Neural cell (in vitro differentiated cells): ENCODE measurements around the gene SLC24A1. TPM values are rescaled to one million over a fixed set of nuclear protein-coding genes. Genes with fewer than 3 reads are reported as not detected.

Experiments
- H2AFZ ChIP-seq: fragments of 200-600, 300-800 bp; sonication (generic), shearing (Covaris generic); 2 replicates; pipeline ENCODE4 v1.6.0; 2014; ENCODE audit warnings: low read depth, mild to moderate bottlenecking, antibody characterized with exemption, low read length, moderate library complexity
- H3F3A ChIP-seq: fragments of 200-600 bp; shearing (Covaris generic); 2 replicates; pipeline ENCODE4 v1.6.1; 2016; ENCODE audit warnings: mild to moderate bottlenecking, moderate library complexity, mixed read lengths, antibody characterized with exemption, low read length; ENCODE audit not compliant: insufficient read depth, poor library complexity, severe bottlenecking
- H3K27ac ChIP-seq: fragments of 200-600, 300-800 bp; sonication (generic), shearing (Covaris generic); 2 replicates; pipeline ENCODE4 v1.5.1; 2014; ENCODE audit warnings: mild to moderate bottlenecking, low read length, moderate library complexity
- H3K27me3 ChIP-seq: fragments of 300-800, 200-600 bp; sonication (generic), shearing (Covaris generic); 2 replicates; pipeline ENCODE4 v1.6.0; 2014; ENCODE audit warnings: mild to moderate bottlenecking, low read depth, low read length, moderate library complexity; ENCODE audit not compliant: insufficient read depth
- H3K36me3 ChIP-seq: fragments of 300-800, 200-600 bp; sonication (generic), shearing (Covaris generic); 2 replicates; pipeline ENCODE4 v1.5.1; 2014; ENCODE audit warnings: mild to moderate bottlenecking, antibody characterized with exemption, low read length, moderate library complexity; ENCODE audit not compliant: insufficient read depth
- H3K4me2 ChIP-seq: fragments of 300-800, 200-600 bp; sonication (generic), shearing (Covaris generic); 2 replicates; pipeline ENCODE4 v1.6.0; 2014; ENCODE audit warnings: mild to moderate bottlenecking, low read length
- H3K4me3 ChIP-seq: fragments of 300-800, 200-600 bp; sonication (generic), shearing (Covaris generic); 2 replicates; pipeline ENCODE4 v1.5.1; 2014; ENCODE audit warnings: mild to moderate bottlenecking, low read length, moderate library complexity
- H3K79me2 ChIP-seq: fragments of 200-600 bp; shearing (Covaris generic); replicated peaks from 2 replicates; pipeline ENCODE4 v1.6.0; 2014; ENCODE audit warnings: mild to moderate bottlenecking, low read length, moderate library complexity; ENCODE audit not compliant: insufficient read depth
- H3K9ac ChIP-seq: fragments of 300-800, 200-600 bp; sonication (generic), shearing (Covaris generic); 2 replicates; pipeline ENCODE4 v1.6.1; 2016; ENCODE audit warnings: mild to moderate bottlenecking, low read length, mixed read lengths
- H3K9me2 ChIP-seq: fragments of 200-600 bp; shearing (Covaris generic); 2 replicates; pipeline ENCODE4 v1.6.1; 2016; ENCODE audit warnings: mild to moderate bottlenecking, low read length, mixed read lengths; ENCODE audit not compliant: insufficient read depth
- H3K9me3 ChIP-seq: fragments of 200-600, 300-800 bp; sonication (generic), shearing (Covaris generic); 2 replicates; pipeline ENCODE4 v1.6.1; 2016; ENCODE audit warnings: mild to moderate bottlenecking, mixed run types, low read length, moderate library complexity, mixed read lengths
- H4K20me1 ChIP-seq: fragments of 200-600 bp; shearing (Covaris generic); 2 replicates; pipeline ENCODE4 v1.6.1; 2016; ENCODE audit warnings: mild to moderate bottlenecking, mixed run types; ENCODE audit not compliant: insufficient read depth
- EP300 ChIP-seq: fragments of 450-650 bp; conservative IDR thresholded peaks from 2 replicates; pipeline ENCODE4 v1.6.1; 2014; ENCODE audit warnings: antibody characterized with exemption, mild to moderate bottlenecking, moderate library complexity; ENCODE audit not compliant: poor library complexity, severe bottlenecking
- EZH2 ChIP-seq: fragments of 200-600, 300-800 bp; shearing (Covaris generic), sonication (generic); IDR thresholded peaks from 2 replicates; pipeline ENCODE4 v1.6.1; 2014; ENCODE audit warnings: antibody characterized with exemption, low read length, borderline replicate concordance, mild to moderate bottlenecking; ENCODE audit not compliant: insufficient read depth, poor library complexity, severe bottlenecking
- MXI1 ChIP-seq: fragments of 450-650 bp; conservative IDR thresholded peaks from 2 replicates; pipeline ENCODE4 v1.6.1; 2014; ENCODE audit warnings: antibody characterized with exemption, mild to moderate bottlenecking; ENCODE audit not compliant: poor library complexity, severe bottlenecking
- POLR2AphosphoS5 ChIP-seq: IDR thresholded peaks from 2 replicates; pipeline ENCODE4 v1.6.1; 2012
- RAD21 ChIP-seq: fragments of 450-650 bp; conservative IDR thresholded peaks from 2 replicates; pipeline ENCODE4 v1.6.1; 2014; ENCODE audit warnings: antibody characterized with exemption, mild to moderate bottlenecking, moderate library complexity
- SMC3 ChIP-seq: fragments of 450-650 bp; conservative IDR thresholded peaks from 2 replicates; pipeline ENCODE4 v1.6.1; 2014; ENCODE audit warnings: antibody characterized with exemption, mild to moderate bottlenecking, moderate library complexity; ENCODE audit not compliant: poor library complexity
- TAF1 ChIP-seq: IDR thresholded peaks from 2 replicates; pipeline ENCODE4 v1.6.1; 2012; ENCODE audit warnings: low read depth
- polyA plus RNA-seq: library from polyadenylated mRNA; depleted of rRNA; stranded (reverse); fragments of >200 nt; gene quantifications from 2 replicates; pipeline ENCODE4 v1.2.3, GENCODE V29; 2014
- TF ChIP-seq, protein P1 (sequence below): fragments of 450-650 bp; IDR thresholded peaks from 2 replicates; pipeline ENCODE4 v1.5.1; 2014; ENCODE audit warnings: antibody characterized with exemption, mild to moderate bottlenecking, moderate library complexity; ENCODE audit not compliant: poor library complexity, severe bottlenecking
- TF ChIP-seq, protein P2 (sequence below): IDR thresholded peaks from 2 replicates; pipeline ENCODE4 v1.6.1; 2012; ENCODE audit warnings: borderline replicate concordance

SLC24A1 gene
- polyA plus RNA-seq, 1 donor from 2014 or later = 0.72 TPM

DNA sequence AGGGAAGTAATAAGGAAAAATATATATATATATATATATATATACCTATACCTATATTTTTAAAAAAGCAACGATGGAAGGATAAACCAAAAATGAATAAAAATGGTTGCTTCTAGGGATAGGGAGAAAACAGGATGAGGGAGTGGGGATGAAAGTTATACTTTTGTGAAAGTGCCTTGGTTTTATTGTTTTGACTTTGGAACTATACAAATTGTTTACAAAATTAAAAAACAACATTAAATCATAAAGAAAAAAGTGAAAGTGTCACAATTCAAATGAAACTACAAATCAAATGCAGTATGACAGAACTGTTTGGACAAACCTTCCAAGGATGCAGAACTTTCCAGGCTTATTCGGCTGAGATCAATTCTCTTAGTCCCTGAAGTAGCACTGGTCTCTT is 54.4 kb downstream of the SLC24A1 start:
- no peaks in the 10 kb centered on the region for H3K9me3 ChIP-seq
- H3F3A ChIP-seq = no peaks in the 10 kb centered on the region
- no peak overlapping the region for H2AFZ ChIP-seq
- H3K79me2 ChIP-seq = no peaks in the 10 kb centered on the region
- H3K9ac ChIP-seq = no peak overlapping the region
- H3K27ac ChIP-seq = no peak overlapping the region
- H3K9me2 ChIP-seq = no peaks in the 10 kb centered on the region
- H3K36me3 ChIP-seq = no peaks in the 10 kb centered on the region
- no peak overlapping the region for H3K4me3 ChIP-seq
- H3K27me3 ChIP-seq = no peaks in the 10 kb centered on the region
- TF ChIP-seq EZH2 (no peak), RAD21 (no peak), POLR2AphosphoS5 (no peak), EP300 (no peak), SMC3 (no peak), MXI1 (no peak), TAF1 (no peak)
- TF ChIP-seq, protein P1, sequence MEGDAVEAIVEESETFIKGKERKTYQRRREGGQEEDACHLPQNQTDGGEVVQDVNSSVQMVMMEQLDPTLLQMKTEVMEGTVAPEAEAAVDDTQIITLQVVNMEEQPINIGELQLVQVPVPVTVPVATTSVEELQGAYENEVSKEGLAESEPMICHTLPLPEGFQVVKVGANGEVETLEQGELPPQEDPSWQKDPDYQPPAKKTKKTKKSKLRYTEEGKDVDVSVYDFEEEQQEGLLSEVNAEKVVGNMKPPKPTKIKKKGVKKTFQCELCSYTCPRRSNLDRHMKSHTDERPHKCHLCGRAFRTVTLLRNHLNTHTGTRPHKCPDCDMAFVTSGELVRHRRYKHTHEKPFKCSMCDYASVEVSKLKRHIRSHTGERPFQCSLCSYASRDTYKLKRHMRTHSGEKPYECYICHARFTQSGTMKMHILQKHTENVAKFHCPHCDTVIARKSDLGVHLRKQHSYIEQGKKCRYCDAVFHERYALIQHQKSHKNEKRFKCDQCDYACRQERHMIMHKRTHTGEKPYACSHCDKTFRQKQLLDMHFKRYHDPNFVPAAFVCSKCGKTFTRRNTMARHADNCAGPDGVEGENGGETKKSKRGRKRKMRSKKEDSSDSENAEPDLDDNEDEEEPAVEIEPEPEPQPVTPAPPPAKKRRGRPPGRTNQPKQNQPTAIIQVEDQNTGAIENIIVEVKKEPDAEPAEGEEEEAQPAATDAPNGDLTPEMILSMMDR = no peak
- TF ChIP-seq, protein P2, sequence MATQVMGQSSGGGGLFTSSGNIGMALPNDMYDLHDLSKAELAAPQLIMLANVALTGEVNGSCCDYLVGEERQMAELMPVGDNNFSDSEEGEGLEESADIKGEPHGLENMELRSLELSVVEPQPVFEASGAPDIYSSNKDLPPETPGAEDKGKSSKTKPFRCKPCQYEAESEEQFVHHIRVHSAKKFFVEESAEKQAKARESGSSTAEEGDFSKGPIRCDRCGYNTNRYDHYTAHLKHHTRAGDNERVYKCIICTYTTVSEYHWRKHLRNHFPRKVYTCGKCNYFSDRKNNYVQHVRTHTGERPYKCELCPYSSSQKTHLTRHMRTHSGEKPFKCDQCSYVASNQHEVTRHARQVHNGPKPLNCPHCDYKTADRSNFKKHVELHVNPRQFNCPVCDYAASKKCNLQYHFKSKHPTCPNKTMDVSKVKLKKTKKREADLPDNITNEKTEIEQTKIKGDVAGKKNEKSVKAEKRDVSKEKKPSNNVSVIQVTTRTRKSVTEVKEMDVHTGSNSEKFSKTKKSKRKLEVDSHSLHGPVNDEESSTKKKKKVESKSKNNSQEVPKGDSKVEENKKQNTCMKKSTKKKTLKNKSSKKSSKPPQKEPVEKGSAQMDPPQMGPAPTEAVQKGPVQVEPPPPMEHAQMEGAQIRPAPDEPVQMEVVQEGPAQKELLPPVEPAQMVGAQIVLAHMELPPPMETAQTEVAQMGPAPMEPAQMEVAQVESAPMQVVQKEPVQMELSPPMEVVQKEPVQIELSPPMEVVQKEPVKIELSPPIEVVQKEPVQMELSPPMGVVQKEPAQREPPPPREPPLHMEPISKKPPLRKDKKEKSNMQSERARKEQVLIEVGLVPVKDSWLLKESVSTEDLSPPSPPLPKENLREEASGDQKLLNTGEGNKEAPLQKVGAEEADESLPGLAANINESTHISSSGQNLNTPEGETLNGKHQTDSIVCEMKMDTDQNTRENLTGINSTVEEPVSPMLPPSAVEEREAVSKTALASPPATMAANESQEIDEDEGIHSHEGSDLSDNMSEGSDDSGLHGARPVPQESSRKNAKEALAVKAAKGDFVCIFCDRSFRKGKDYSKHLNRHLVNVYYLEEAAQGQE = no peak
- no peaks in the 10 kb centered on the region for H4K20me1 ChIP-seq
- no peak overlapping the region for H3K4me2 ChIP-seq

DNA sequence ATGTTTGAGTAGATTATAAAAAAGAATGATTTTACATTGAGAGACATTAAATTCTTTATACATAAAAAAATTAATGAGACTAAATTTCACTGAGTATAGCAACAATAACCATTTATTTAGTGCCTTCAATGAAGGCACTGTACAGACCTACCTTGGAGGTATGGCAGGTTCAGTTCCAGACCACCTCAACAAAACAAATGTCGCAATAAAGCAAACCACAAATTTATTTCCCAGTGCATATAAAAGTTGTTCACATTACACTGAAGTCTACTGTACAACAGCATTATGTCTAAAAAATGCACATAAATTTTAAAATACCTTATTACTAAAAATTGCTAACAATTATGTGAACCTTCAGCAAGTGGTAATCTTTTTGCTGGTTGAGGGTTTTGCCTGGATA is 58.8 kb downstream of the SLC24A1 start:
- Histone ChIP-seq H3K27me3 (no peaks in the 10 kb centered on the region), H3K79me2 (no peaks in the 10 kb centered on the region), H3K36me3 (no peaks in the 10 kb centered on the region), H4K20me1 (no peaks in the 10 kb centered on the region), H2AFZ (no peak overlapping the region), H3K4me2 (no peak overlapping the region), H3K9ac (no peak overlapping the region), H3K27ac (no peak overlapping the region), H3F3A (no peaks in the 10 kb centered on the region), H3K9me2 (no peaks in the 10 kb centered on the region), H3K9me3 (no peaks in the 10 kb centered on the region), H3K4me3 (no peak overlapping the region)
- TF ChIP-seq, protein P1 = no peak
- TF ChIP-seq EZH2 (no peak), SMC3 (no peak), EP300 (no peak), RAD21 (no peak), TAF1 (no peak), POLR2AphosphoS5 (no peak), MXI1 (no peak)
- TF ChIP-seq, protein P2 = no peak
